Uterus (tissue), 4 donors: ENCODE measurements around the gene HBM. TPM values are rescaled to one million over a fixed set of nuclear protein-coding genes. Genes with fewer than 3 reads are reported as not detected.
"Not testable (repeated sequence)": the region's sequence is repeated elsewhere in the genome, so short reads cannot be mapped to it uniquely, and the experiment has no call there.

ENCODE experiments used
- DNase-seq, 2 donors: peaks; one replicate each; pipeline ENCODE4 v3.0.0-alpha.2; 2019 to 2020
- H3K27ac ChIP-seq, 2 donors: fragments of 200-600 bp; sonication (generic); 1 replicate in 1 of 2; 2 replicates in 1 of 2; pipeline ENCODE4 v1.5.1; 2016 to 2018
- H3K27me3 ChIP-seq, 2 donors: fragments of 200-600 bp; sonication (generic); one replicate each; pipeline ENCODE4 v1.5.1; 2018 to 2019; ENCODE audit warnings: control low read depth in 1 of 2
- H3K36me3 ChIP-seq, 2 donors: fragments of 200-600 bp; sonication (generic); one replicate each; pipeline ENCODE4 v1.5.1; 2019; ENCODE audit warnings: control low read depth in 1 of 2
- H3K4me1 ChIP-seq, 2 donors: fragments of 200-600 bp; sonication (generic); one replicate each; pipeline ENCODE4 v1.5.1; 2018 to 2019; ENCODE audit warnings: control low read depth in 1 of 2
- H3K4me3 ChIP-seq, 2 donors: fragments of 200-600 bp; sonication (generic); 1 replicate in 1 of 2; 2 replicates in 1 of 2; pipeline ENCODE4 v1.5.1; 2018 to 2019; ENCODE audit warnings: mild to moderate bottlenecking in 1 of 2
- H3K9me3 ChIP-seq, 2 donors: fragments of 200-600 bp; sonication (generic); one replicate each; pipeline ENCODE4 v1.5.1; 2019; ENCODE audit warnings: control low read depth in 1 of 2
- POLR2A ChIP-seq, 2 donors: fragments of 450-650 bp; IDR thresholded peaks; one replicate each; pipeline ENCODE4 v1.6.1; 2016; ENCODE audit warnings: antibody characterized with exemption in 2 of 2, mild to moderate bottlenecking in 1 of 2, moderate library complexity in 1 of 2
- intact Hi-C: fragments of 100-400 bp; cut with DNase I; formaldehyde crosslinking; loops from one replicate; pipeline ENCODE4 v1.15.1; 2023; ENCODE audit warnings: low total_unique reads
- small RNA-seq: library from RNA; depleted of rRNA; stranded (forward); fragments of <200 nt; gene quantifications from one replicate; pipeline ENCODE3, GENCODE V24; 2016
- total RNA-seq, 4 donors: library from RNA; depleted of rRNA in 3 of 4; stranded (reverse); fragments of >200 nt in 3 of 4; gene quantifications; one replicate each; pipeline versions ENCODE4 v1.1.0 to v1.2.4, GENCODE V29; 2014 to 2023
- TF ChIP-seq, protein P1 (sequence below), 4 experiments: fragments of 200-600 bp in 2 of 4; fragments of 450-650 bp in 2 of 4; sonication (generic) in 2 of 4; IDR thresholded peaks; one replicate each; pipeline ENCODE4 v1.5.1; 2016 to 2019; ENCODE audit warnings: antibody characterized with exemption in 4 of 4, mild to moderate bottlenecking in 2 of 4, moderate library complexity in 1 of 4
- donor health status: DM: yes; HTN: yes; CAD: no.

The HBM gene
- total RNA-seq, 4 donors from 2014 or later, result 1.4 TPM; not detected in 3

DNA sequence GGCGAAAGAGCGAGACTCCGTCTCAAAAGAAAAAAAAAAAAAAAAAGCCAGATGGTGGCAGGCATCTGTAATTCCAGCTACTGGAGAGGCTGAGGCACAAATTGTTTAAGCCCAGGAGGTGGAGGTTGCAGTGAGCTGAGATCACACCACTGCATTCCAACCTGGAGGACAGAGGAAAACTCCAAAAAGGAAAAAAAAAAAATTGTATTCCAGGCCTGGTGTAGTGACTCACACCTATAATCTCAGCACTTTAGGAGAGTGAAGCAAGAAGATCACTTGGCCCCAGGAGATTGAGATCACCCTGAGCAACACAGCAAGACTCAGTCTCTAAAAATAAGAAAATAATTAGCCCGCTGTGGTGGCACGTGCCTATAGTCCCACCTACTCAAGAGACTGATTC is 34.6 kb downstream of the HBM start:
- no peaks in the 10 kb centered on the region for H3K4me1 ChIP-seq
- DNase-seq, result no peak
- H3K9me3 ChIP-seq, result no peaks in the 10 kb centered on the region
- no peak overlapping the region for H3K4me3 ChIP-seq
- no peak for TF ChIP-seq POLR2A (IDR thresholded peaks at IDR 0.05)
- TF ChIP-seq, protein P1, sequence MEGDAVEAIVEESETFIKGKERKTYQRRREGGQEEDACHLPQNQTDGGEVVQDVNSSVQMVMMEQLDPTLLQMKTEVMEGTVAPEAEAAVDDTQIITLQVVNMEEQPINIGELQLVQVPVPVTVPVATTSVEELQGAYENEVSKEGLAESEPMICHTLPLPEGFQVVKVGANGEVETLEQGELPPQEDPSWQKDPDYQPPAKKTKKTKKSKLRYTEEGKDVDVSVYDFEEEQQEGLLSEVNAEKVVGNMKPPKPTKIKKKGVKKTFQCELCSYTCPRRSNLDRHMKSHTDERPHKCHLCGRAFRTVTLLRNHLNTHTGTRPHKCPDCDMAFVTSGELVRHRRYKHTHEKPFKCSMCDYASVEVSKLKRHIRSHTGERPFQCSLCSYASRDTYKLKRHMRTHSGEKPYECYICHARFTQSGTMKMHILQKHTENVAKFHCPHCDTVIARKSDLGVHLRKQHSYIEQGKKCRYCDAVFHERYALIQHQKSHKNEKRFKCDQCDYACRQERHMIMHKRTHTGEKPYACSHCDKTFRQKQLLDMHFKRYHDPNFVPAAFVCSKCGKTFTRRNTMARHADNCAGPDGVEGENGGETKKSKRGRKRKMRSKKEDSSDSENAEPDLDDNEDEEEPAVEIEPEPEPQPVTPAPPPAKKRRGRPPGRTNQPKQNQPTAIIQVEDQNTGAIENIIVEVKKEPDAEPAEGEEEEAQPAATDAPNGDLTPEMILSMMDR (IDR thresholded peaks at IDR 0.05), result no peak
- intact Hi-C loops, result no loop called here
- no peaks in the 10 kb centered on the region for H3K27me3 ChIP-seq
- no peak overlapping the region for H3K27ac ChIP-seq
- no peaks in the 10 kb centered on the region for H3K36me3 ChIP-seq

DNA sequence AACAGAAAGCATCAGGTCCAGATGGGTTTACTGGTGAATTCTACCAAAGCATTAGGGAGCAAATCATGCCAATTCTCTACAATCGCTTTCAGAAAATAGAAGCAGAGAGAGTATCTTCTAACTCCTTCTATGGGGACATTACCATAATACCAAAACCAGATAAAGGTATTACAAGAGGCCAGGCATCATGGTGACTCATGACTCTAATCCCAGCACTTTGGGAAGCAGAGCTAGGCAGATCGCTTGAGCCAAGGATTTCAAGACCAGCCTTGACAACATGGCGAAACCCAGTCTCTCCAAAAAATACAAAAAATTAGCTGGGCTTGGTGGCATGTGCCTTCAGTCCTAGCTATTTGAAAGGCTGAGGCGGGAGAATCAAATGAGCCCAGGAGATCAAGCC is 37.5 kb downstream of the HBM start:
- Histone ChIP-seq H3K4me3 (no peak overlapping the region), H3K27me3 (no peaks in the 10 kb centered on the region), H3K9me3 (no peaks in the 10 kb centered on the region), H3K27ac (no peak overlapping the region), H3K36me3 (no peaks in the 10 kb centered on the region), H3K4me1 (no peaks in the 10 kb centered on the region)
- DNase-seq, result no peak
- intact Hi-C loops, result no loop called here
- TF ChIP-seq, protein P1 (IDR thresholded peaks at IDR 0.05), result no peak
- no peak for TF ChIP-seq POLR2A (IDR thresholded peaks at IDR 0.05)

DNA sequence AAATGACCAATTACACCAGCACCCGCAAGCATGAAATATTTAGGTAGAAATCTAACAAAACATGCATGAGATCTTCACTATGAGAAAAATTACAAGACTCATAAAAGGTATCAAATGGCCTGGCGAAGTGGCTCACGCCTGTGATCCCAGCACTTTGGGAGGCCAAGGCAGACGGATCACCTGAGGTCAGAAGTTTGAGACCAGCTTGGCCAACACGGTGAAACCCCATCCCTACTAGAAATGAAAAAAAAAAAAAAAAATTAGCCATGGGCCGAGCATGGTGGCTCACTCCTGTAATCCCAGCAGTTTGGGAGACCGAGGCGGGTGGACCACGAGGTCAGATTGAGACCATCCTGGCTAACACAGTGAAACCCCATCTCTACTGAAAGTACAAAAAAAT is 38.3 kb downstream of the HBM start:
- H3K27ac ChIP-seq, H3K4me1 ChIP-seq, intact Hi-C loops, DNase-seq, H3K36me3 ChIP-seq, H3K9me3 ChIP-seq, H3K4me3 ChIP-seq, H3K27me3 ChIP-seq: not testable (repeated sequence)

DNA sequence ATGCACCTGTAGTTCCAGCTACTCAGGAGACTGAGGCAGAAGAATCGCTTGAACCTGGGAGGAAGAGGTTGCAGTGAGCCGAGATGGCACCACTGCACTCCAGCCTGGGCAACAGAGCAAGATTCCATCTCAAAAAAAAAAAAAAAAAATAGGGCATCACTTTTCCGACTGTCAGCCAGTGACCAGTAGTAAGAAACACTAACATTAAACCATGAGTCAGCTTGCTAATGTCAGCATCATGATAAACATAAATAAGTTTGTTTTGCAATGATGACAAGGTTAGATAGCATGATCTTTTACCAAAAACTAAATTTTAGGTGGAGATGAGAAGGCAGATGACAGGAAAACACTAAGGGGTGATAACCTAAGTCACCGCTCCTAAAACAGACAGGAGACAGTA is 43.6 kb downstream of the HBM start:
- H3K27ac ChIP-seq, H3K4me1 ChIP-seq, H3K27me3 ChIP-seq, DNase-seq, intact Hi-C loops, H3K9me3 ChIP-seq, H3K4me3 ChIP-seq, H3K36me3 ChIP-seq: not testable (repeated sequence)

DNA sequence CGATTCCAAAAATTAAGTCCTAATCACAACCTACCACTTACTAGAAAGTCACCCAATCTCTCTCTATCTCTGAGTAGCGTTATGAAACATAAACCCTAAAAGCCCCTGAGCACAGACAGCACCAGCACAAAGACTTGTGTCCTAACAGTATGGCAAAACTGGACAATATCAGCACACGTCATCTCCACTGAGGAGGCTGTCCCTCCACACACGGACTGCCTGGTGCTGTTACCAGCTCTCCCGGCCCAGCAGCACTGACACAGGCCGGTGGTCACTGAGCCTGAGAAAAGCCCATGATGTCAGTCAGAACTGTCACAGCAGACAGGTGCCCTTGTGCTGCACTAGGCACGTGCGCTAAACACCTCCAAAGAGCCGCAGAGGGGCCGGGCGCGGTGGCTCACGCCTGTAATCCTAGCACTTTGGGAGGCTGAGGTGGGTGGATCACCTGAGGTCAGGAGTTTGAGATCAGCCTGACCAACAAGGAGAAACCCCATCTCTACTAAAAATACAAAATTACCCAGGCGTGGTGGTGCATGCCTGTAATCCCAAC is 45.9 kb downstream of the HBM start:
- intact Hi-C loops, H3K9me3 ChIP-seq, H3K27me3 ChIP-seq, H3K36me3 ChIP-seq, DNase-seq, H3K4me1 ChIP-seq, H3K4me3 ChIP-seq, H3K27ac ChIP-seq: not testable (repeated sequence)

DNA sequence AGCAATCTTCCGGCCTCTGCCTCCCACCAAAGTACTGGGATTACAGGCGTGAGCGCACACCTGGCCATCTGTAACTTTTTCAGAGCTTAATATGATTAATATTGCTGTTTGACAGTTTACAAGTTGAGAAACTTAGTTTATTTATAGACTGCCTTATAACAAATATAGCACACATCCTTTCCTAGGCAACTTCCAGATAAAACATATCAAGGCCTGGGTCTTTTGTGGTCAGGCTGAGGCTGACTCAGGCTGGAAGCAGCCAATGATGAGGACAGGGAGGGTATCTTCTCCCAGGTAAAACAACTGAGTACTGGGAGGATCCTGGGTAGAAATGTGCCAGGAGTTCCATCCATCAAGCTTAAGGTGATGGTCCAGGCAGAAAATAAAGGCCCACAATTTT is 47.2 kb downstream of the HBM start:
- Histone ChIP-seq H3K36me3 (no peaks in the 10 kb centered on the region), H3K4me1 (no peaks in the 10 kb centered on the region), H3K9me3 (no peaks in the 10 kb centered on the region), H3K4me3 (no peak overlapping the region), H3K27ac (no peak overlapping the region), H3K27me3 (no peaks in the 10 kb centered on the region)
- intact Hi-C loops, result no loop called here
- DNase-seq, result no peak
- no peak for TF ChIP-seq POLR2A (IDR thresholded peaks at IDR 0.05)
- TF ChIP-seq, protein P1 (IDR thresholded peaks at IDR 0.05), result no peak

Small RNA genes within 50 kb of the gene (small RNA-seq; reads per million reads assigned to genes)
- gene RF00019, result not detected

Other genes with a start within 250 kb of the HBM start
- 10 to 100 TPM in 1 of 4 donors, 1 to 10 TPM in 2, under 1 TPM in 1; 0.51 to 12.3 (median 4.0) TPM for gene POLR3K, start 112.4 kb upstream of the HBM start, total RNA-seq
- gene SNRNP25, start 112.2 kb upstream of the HBM start, total RNA-seq, result 10 to 100 TPM in 3 of 4 donors, 1 to 10 TPM in 1; 8.0 to 38.4 (median 21.6) TPM
- gene RHBDF1, start 93.3 kb upstream of the HBM start, total RNA-seq, result 10 to 100 TPM; 14.7 to 79.0 (median 31.1) TPM
- gene MPG, start 87.8 kb upstream of the HBM start, total RNA-seq, result 100 to 1,000 TPM in 1 of 4 donors, 10 to 100 TPM in 3; 35.7 to 305 (median 63.7) TPM
- gene NPRL3, start 27.3 kb upstream of the HBM start, total RNA-seq, result 10 to 100 TPM; 13.9 to 34.8 (median 18.7) TPM
- under 1 TPM in 1 of 4 donors, not detected in 3; 0.76 TPM for gene HBZ, start 13.3 kb upstream of the HBM start, total RNA-seq
- 100 to 1,000 TPM in 3 of 4 donors, 10 to 100 TPM in 1; 52.8 to 638 (median 317) TPM for gene HBA2, start 6.9 kb downstream of the HBM start, total RNA-seq
- 100 to 1,000 TPM in 3 of 4 donors, 10 to 100 TPM in 1; 42.0 to 398 (median 263) TPM for gene HBA1, start 10.7 kb downstream of the HBM start, total RNA-seq
- 1 to 10 TPM in 1 of 4 donors, not detected in 3; 4.1 TPM for gene HBQ1, start 14.5 kb downstream of the HBM start, total RNA-seq
- gene LUC7L, start 63.5 kb downstream of the HBM start, total RNA-seq, result 100 to 1,000 TPM in 2 of 4 donors, 10 to 100 TPM in 2; 47.6 to 118 (median 93.9) TPM
- gene FAM234A, start 68.8 kb downstream of the HBM start, total RNA-seq, result 10 to 100 TPM in 2 of 4 donors, 1 to 10 TPM in 2; 5.6 to 65.5 (median 30.1) TPM
- gene RGS11, start 110.0 kb downstream of the HBM start, total RNA-seq, result 1 to 10 TPM in 3 of 4 donors, not detected in 1; 1.1 to 2.4 (median 2.3) TPM
- gene ARHGDIG, start 114.6 kb downstream of the HBM start, total RNA-seq, result 1 to 10 TPM in 1 of 4 donors, not detected in 3; 2.1 TPM
- under 1 TPM in 1 of 4 donors, not detected in 3; 0.97 TPM for gene PDIA2, start 117.2 kb downstream of the HBM start, total RNA-seq
- 10 to 100 TPM in 3 of 4 donors, 1 to 10 TPM in 1; 6.2 to 23.6 (median 19.9) TPM for gene AXIN1, start 186.7 kb downstream of the HBM start, total RNA-seq
- gene MRPL28, start 204.6 kb downstream of the HBM start, total RNA-seq, result 10 to 100 TPM; 32.4 to 97.3 (median 50.1) TPM
- gene PGAP6, start 216.0 kb downstream of the HBM start, total RNA-seq, result 10 to 100 TPM; 10.6 to 36.2 (median 12.8) TPM
- gene NME4, start 231.2 kb downstream of the HBM start, total RNA-seq, result 10 to 100 TPM; 37.3 to 77.6 (median 62.2) TPM
- gene DECR2, start 235.9 kb downstream of the HBM start, total RNA-seq, result 100 to 1,000 TPM in 1 of 4 donors, 10 to 100 TPM in 3; 10.6 to 106 (median 31.9) TPM